Neural cell (in vitro differentiated cells): ENCODE results near the gene TMEM220. TPM values are rescaled to one million over a fixed set of nuclear protein-coding genes. Genes with fewer than 3 reads are reported as not detected.

Experiments used
- H2AFZ ChIP-seq: fragments of 200-600, 300-800 bp; sonication (generic), shearing (Covaris generic); 2 replicates; pipeline ENCODE4 v1.6.0; 2014; ENCODE audit warnings: low read depth, mild to moderate bottlenecking, antibody characterized with exemption, low read length, moderate library complexity
- H3F3A ChIP-seq: fragments of 200-600 bp; shearing (Covaris generic); 2 replicates; pipeline ENCODE4 v1.6.1; 2016; ENCODE audit warnings: mild to moderate bottlenecking, moderate library complexity, mixed read lengths, antibody characterized with exemption, low read length; ENCODE audit not compliant: insufficient read depth, poor library complexity, severe bottlenecking
- H3K27ac ChIP-seq: fragments of 200-600, 300-800 bp; sonication (generic), shearing (Covaris generic); 2 replicates; pipeline ENCODE4 v1.5.1; 2014; ENCODE audit warnings: mild to moderate bottlenecking, low read length, moderate library complexity
- H3K27me3 ChIP-seq: fragments of 300-800, 200-600 bp; sonication (generic), shearing (Covaris generic); 2 replicates; pipeline ENCODE4 v1.6.0; 2014; ENCODE audit warnings: mild to moderate bottlenecking, low read depth, low read length, moderate library complexity; ENCODE audit not compliant: insufficient read depth
- H3K36me3 ChIP-seq: fragments of 300-800, 200-600 bp; sonication (generic), shearing (Covaris generic); 2 replicates; pipeline ENCODE4 v1.5.1; 2014; ENCODE audit warnings: mild to moderate bottlenecking, antibody characterized with exemption, low read length, moderate library complexity; ENCODE audit not compliant: insufficient read depth
- H3K4me2 ChIP-seq: fragments of 300-800, 200-600 bp; sonication (generic), shearing (Covaris generic); 2 replicates; pipeline ENCODE4 v1.6.0; 2014; ENCODE audit warnings: mild to moderate bottlenecking, low read length
- H3K4me3 ChIP-seq: fragments of 300-800, 200-600 bp; sonication (generic), shearing (Covaris generic); 2 replicates; pipeline ENCODE4 v1.5.1; 2014; ENCODE audit warnings: mild to moderate bottlenecking, low read length, moderate library complexity
- H3K79me2 ChIP-seq: fragments of 200-600 bp; shearing (Covaris generic); replicated peaks from 2 replicates; pipeline ENCODE4 v1.6.0; 2014; ENCODE audit warnings: mild to moderate bottlenecking, low read length, moderate library complexity; ENCODE audit not compliant: insufficient read depth
- H3K9ac ChIP-seq: fragments of 300-800, 200-600 bp; sonication (generic), shearing (Covaris generic); 2 replicates; pipeline ENCODE4 v1.6.1; 2016; ENCODE audit warnings: mild to moderate bottlenecking, low read length, mixed read lengths
- H3K9me2 ChIP-seq: fragments of 200-600 bp; shearing (Covaris generic); 2 replicates; pipeline ENCODE4 v1.6.1; 2016; ENCODE audit warnings: mild to moderate bottlenecking, low read length, mixed read lengths; ENCODE audit not compliant: insufficient read depth
- H3K9me3 ChIP-seq: fragments of 200-600, 300-800 bp; sonication (generic), shearing (Covaris generic); 2 replicates; pipeline ENCODE4 v1.6.1; 2016; ENCODE audit warnings: mild to moderate bottlenecking, mixed run types, low read length, moderate library complexity, mixed read lengths
- H4K20me1 ChIP-seq: fragments of 200-600 bp; shearing (Covaris generic); 2 replicates; pipeline ENCODE4 v1.6.1; 2016; ENCODE audit warnings: mild to moderate bottlenecking, mixed run types; ENCODE audit not compliant: insufficient read depth
- EP300 ChIP-seq: fragments of 450-650 bp; conservative IDR thresholded peaks from 2 replicates; pipeline ENCODE4 v1.6.1; 2014; ENCODE audit warnings: antibody characterized with exemption, mild to moderate bottlenecking, moderate library complexity; ENCODE audit not compliant: poor library complexity, severe bottlenecking
- EZH2 ChIP-seq: fragments of 200-600, 300-800 bp; shearing (Covaris generic), sonication (generic); IDR thresholded peaks from 2 replicates; pipeline ENCODE4 v1.6.1; 2014; ENCODE audit warnings: antibody characterized with exemption, low read length, borderline replicate concordance, mild to moderate bottlenecking; ENCODE audit not compliant: insufficient read depth, poor library complexity, severe bottlenecking
- MXI1 ChIP-seq: fragments of 450-650 bp; conservative IDR thresholded peaks from 2 replicates; pipeline ENCODE4 v1.6.1; 2014; ENCODE audit warnings: antibody characterized with exemption, mild to moderate bottlenecking; ENCODE audit not compliant: poor library complexity, severe bottlenecking
- POLR2AphosphoS5 ChIP-seq: IDR thresholded peaks from 2 replicates; pipeline ENCODE4 v1.6.1; 2012
- RAD21 ChIP-seq: fragments of 450-650 bp; conservative IDR thresholded peaks from 2 replicates; pipeline ENCODE4 v1.6.1; 2014; ENCODE audit warnings: antibody characterized with exemption, mild to moderate bottlenecking, moderate library complexity
- SMC3 ChIP-seq: fragments of 450-650 bp; conservative IDR thresholded peaks from 2 replicates; pipeline ENCODE4 v1.6.1; 2014; ENCODE audit warnings: antibody characterized with exemption, mild to moderate bottlenecking, moderate library complexity; ENCODE audit not compliant: poor library complexity
- TAF1 ChIP-seq: IDR thresholded peaks from 2 replicates; pipeline ENCODE4 v1.6.1; 2012; ENCODE audit warnings: low read depth
- polyA plus RNA-seq: library from polyadenylated mRNA; depleted of rRNA; stranded (reverse); fragments of >200 nt; gene quantifications from 2 replicates; pipeline ENCODE4 v1.2.3, GENCODE V29; 2014
- TF ChIP-seq, protein P1 (sequence below): IDR thresholded peaks from 2 replicates; pipeline ENCODE4 v1.6.1; 2012; ENCODE audit warnings: borderline replicate concordance
- TF ChIP-seq, protein P2 (sequence below): fragments of 450-650 bp; IDR thresholded peaks from 2 replicates; pipeline ENCODE4 v1.5.1; 2014; ENCODE audit warnings: antibody characterized with exemption, mild to moderate bottlenecking, moderate library complexity; ENCODE audit not compliant: poor library complexity, severe bottlenecking

TMEM220 gene
- polyA plus RNA-seq, 1 donor from 2014 or later: not detected

DNA sequence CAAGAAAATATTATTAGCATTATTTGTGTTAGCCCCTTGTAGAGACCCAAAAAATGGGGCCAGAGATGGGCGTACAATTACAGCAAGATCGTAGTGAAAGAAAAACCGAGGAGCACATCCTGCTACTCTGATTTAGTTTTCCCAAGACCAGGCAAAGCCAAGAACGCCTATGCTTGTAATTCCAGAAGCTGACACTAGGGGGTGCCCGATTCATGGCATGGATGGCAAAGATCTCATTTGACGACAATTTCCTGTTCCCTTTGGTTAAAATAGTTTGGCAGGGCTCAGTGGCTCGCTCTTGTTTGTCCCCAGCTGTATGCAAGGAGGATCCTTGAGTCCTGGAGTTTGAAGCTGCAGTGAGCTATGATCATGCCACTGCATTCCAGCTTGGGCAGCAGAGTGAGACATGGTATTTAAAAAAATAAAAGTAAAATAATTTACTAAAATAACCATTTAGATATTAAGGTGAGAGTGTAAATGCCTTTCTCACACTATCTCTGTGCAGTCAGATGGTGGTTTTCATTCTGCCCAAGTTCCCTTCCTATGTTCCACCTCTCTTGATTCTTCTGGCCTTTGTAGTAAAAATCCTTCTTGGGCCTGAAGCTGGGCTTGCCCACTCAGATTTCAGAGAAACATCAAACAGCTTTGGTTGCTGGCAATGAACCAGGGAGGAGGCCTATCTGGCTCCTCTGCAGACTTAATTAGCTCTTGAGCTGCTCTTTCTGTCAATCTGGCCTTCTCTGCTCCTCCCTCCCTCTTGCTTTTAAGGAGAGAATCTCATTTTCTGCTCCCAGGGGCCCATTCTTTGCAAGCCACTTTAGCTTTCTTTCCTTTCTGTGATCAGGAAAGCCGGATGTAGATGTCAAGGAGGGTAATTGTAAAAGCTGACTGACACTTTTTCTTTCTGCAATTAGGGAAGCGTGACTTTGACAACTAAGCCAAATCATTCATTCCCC, 42.9 kb upstream of the TMEM220 start:
- H3K9ac ChIP-seq: peak overlapping the region; percentile 54
- H3K36me3 ChIP-seq: no peaks in the 10 kb centered on the region
- H3K27me3 ChIP-seq: no peaks in the 10 kb centered on the region
- H3K4me2 ChIP-seq: peak overlapping the region; percentile 62
- peaks cover 5% of the 10 kb centered on the region for H3F3A ChIP-seq
- no peaks in the 10 kb centered on the region for H3K9me3 ChIP-seq
- H3K9me2 ChIP-seq: no peaks in the 10 kb centered on the region
- H2AFZ ChIP-seq: no peak overlapping the region
- peak overlapping the region; percentile 95 for H3K27ac ChIP-seq
- H4K20me1 ChIP-seq: no peaks in the 10 kb centered on the region
- H3K79me2 ChIP-seq: no peaks in the 10 kb centered on the region
- peak overlapping the region; percentile 39 for H3K4me3 ChIP-seq
- peak; percentile 99 for TF ChIP-seq EP300
- TF ChIP-seq RAD21: no peak
- no peak for TF ChIP-seq EZH2
- peak; percentile 44 for TF ChIP-seq TAF1
- TF ChIP-seq MXI1: no peak
- peak; percentile 22 for TF ChIP-seq SMC3
- TF ChIP-seq, protein P1, sequence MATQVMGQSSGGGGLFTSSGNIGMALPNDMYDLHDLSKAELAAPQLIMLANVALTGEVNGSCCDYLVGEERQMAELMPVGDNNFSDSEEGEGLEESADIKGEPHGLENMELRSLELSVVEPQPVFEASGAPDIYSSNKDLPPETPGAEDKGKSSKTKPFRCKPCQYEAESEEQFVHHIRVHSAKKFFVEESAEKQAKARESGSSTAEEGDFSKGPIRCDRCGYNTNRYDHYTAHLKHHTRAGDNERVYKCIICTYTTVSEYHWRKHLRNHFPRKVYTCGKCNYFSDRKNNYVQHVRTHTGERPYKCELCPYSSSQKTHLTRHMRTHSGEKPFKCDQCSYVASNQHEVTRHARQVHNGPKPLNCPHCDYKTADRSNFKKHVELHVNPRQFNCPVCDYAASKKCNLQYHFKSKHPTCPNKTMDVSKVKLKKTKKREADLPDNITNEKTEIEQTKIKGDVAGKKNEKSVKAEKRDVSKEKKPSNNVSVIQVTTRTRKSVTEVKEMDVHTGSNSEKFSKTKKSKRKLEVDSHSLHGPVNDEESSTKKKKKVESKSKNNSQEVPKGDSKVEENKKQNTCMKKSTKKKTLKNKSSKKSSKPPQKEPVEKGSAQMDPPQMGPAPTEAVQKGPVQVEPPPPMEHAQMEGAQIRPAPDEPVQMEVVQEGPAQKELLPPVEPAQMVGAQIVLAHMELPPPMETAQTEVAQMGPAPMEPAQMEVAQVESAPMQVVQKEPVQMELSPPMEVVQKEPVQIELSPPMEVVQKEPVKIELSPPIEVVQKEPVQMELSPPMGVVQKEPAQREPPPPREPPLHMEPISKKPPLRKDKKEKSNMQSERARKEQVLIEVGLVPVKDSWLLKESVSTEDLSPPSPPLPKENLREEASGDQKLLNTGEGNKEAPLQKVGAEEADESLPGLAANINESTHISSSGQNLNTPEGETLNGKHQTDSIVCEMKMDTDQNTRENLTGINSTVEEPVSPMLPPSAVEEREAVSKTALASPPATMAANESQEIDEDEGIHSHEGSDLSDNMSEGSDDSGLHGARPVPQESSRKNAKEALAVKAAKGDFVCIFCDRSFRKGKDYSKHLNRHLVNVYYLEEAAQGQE: peak; percentile 96
- TF ChIP-seq, protein P2, sequence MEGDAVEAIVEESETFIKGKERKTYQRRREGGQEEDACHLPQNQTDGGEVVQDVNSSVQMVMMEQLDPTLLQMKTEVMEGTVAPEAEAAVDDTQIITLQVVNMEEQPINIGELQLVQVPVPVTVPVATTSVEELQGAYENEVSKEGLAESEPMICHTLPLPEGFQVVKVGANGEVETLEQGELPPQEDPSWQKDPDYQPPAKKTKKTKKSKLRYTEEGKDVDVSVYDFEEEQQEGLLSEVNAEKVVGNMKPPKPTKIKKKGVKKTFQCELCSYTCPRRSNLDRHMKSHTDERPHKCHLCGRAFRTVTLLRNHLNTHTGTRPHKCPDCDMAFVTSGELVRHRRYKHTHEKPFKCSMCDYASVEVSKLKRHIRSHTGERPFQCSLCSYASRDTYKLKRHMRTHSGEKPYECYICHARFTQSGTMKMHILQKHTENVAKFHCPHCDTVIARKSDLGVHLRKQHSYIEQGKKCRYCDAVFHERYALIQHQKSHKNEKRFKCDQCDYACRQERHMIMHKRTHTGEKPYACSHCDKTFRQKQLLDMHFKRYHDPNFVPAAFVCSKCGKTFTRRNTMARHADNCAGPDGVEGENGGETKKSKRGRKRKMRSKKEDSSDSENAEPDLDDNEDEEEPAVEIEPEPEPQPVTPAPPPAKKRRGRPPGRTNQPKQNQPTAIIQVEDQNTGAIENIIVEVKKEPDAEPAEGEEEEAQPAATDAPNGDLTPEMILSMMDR: peak; percentile 78
- TF ChIP-seq POLR2AphosphoS5: peak; percentile 88

DNA sequence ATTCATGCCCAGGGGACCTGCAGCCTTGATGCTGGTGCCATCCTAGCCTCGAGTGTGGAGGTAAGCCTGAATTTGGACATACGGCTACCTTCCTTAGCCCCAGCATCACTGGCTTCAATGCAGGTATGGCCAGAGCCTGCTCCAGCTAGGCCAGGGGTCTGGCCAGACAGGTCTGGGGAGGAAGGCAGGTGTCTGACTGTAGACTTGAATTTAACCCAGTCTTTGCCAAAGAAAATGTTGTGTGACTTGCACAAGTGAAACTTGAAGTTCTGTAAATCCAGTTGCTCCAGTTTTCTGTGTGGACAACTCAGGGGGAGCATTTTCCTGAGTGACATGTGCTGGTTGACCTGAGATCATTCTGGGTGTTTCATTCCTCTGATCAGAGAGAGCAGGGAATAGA, 41.3 kb upstream of the TMEM220 start:
- Histone ChIP-seq H3F3A (peaks cover 5% of the 10 kb centered on the region), H3K9me2 (no peaks in the 10 kb centered on the region), H3K9ac (peak overlapping the region; percentile 54), H4K20me1 (no peaks in the 10 kb centered on the region), H3K79me2 (no peaks in the 10 kb centered on the region), H3K36me3 (no peaks in the 10 kb centered on the region), H3K27me3 (no peaks in the 10 kb centered on the region), H3K4me3 (no peak overlapping the region), H2AFZ (no peak overlapping the region), H3K4me2 (no peak overlapping the region), H3K27ac (peak overlapping the region; percentile 95), H3K9me3 (no peaks in the 10 kb centered on the region)
- TF ChIP-seq, protein P1: no peak
- TF ChIP-seq SMC3 (no peak), MXI1 (no peak), RAD21 (no peak), POLR2AphosphoS5 (no peak), TAF1 (no peak), EZH2 (no peak), EP300 (no peak)
- TF ChIP-seq, protein P2: no peak
